HG02678 (cell line): ENCODE results near the gene UGT1A9.

Experiments used
- ATAC-seq: cut with Tn5 transposase; IDR thresholded peaks from one replicate; pipeline ENCODE4 v1.9.1; 2021; ENCODE audit warnings: mild to moderate bottlenecking, moderate library complexity; ENCODE audit not compliant: unreplicated experiment

Gene UGT1A9

DNA sequence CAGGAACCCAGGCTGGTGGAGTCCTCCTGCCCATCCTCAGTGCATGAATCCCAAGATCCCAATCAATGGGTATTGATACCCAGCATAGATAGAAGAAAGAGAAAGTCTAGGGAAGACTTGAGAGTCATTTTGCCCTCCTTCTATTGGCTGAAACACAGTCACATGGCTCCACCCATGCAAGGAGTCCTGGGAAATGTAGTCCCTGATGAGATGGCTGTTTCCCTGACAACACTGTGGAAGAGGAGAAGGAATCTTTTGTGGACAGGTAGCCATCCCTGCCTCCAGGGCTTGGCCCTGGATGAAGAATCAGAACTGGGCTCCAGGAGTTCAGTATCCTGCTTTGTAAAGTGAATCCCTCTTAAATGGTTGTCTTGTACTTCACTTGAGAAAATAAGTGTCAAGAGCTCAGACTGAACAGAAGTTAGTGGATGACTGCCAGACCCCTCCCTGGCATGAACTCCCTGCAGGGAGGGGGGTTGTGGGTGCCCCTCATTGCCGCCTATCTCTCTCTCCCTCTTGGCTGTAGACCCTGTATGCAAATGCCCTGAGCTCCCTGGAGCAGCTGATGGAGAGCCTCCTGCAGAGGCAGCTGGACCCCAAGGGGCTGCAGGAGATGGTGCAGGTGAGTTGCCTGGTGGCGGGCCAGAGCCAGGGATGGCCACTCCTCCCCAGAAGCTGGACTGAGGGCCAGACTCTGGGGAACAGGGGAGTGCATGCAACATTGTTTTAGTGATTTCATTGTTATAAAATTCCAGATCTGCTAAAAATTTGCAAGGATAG lies 142.5 kb downstream of the UGT1A9 start:
- no peak for ATAC-seq

DNA sequence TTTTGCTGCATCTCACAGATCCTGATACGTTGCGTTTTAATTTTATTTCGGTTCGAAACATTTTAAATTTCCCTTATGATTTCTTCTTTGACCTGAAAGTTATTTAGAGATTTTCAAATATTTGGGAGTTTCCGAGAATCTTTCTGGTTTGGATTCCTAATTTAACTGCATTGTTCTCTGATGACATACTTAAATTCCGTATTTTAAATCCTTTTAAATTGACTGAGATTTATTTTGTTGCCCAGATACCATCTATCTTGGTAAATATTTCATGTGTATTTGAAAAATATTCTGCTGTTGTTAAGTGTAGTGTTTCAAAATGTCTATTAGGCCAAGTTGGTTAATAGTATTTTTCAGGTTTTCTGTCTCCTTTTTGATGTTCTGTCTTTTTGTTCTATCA lies 144.2 kb downstream of the UGT1A9 start:
- ATAC-seq: no peak

DNA sequence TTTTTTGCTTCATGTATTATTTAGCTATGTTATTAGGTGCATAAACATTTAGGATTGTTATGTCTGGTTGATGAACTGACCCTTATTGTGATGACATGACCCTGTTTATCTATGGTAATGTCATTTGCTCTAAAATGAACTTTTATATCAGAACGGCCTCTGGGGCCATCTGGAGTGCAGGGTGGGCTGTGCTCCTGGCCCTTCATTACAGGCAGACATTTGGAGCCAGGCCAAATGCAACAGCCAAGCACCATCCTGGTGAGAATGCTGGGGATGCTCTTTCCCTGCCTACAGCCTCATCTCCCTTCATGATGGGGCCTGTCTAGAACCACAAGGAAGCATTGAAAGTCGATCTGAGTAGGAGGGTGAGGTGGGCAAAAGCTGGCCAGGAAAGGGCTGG lies 144.6 kb downstream of the UGT1A9 start:
- ATAC-seq: no peak

DNA sequence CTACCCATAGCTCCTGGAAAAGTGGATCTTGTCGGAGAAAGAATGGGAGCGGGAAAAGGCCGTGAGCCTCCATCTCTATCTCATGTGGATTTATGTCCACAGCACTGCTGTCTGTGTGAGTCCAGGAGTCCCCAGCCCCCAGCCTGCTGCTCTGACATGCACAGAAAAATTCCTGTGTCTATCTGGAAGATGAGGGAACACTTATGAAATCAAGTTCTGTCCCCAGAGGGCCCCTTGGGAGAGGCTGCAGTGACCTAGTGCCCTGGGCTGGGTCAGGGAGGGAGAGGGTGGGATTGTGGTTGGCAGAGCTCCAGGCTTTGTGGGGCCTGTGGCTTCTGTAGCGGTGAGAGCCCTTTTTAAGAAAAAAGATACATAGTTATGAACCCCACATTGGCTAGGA lies 145.1 kb downstream of the UGT1A9 start:
- ATAC-seq: no peak

DNA sequence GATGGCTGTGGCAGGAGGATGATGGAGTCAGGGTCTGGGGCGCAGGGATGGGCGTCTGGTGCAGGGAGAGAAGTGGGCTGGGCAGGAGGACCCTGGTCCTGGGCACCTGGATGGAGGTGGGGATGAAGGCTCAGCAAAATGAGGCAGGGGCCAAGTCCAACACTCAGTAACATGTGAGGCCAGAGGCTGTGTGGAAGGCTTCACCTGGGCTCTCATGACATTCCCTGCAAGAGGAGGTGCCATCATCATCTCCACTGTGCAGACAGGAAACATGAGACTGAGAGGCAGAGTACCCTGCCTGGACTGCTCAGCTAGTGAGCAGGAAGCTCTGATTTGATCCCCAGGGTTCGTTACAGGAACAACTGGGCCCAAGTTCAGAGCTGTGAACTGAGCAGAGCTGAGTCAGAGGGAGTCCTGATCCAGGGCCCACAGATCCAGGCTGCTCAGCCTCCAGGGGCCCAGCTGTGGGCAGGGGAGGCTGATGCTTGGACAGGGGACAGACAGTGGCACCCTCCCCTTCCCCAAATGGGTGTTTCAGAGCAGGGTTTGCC lies 145.7 kb downstream of the UGT1A9 start:
- no peak for ATAC-seq

DNA sequence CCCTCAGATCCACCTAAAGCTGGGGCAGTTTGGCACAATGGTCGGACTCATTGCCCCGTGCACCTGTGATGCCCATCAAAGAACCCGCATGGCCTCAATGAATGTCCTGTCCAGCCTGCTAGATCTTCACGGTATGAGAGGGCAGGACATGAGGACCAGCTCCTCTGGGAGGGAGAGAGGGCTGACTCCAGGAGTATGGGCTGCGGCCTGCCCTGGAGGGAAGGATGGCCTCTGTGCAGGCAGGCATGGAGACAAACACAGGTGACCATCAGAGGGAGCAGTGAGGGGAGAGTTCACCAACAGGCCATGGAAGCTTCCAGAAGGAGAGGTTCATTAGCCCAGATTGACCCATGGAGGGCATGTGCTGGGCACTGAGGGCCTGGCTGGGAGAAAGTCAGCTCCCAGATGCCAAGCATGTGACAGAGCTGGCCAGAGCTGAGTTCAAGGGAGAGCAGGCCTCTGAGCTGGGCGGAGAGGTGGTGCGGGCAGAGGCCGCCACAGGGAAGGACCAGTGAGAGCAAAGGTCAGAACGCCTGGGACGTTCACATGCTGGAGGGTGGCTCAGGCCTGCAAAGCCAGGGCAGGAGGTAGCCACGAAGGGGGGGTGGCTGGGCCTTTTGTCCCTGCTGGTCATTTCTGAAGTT lies 146.4 kb downstream of the UGT1A9 start:
- no peak for ATAC-seq

DNA sequence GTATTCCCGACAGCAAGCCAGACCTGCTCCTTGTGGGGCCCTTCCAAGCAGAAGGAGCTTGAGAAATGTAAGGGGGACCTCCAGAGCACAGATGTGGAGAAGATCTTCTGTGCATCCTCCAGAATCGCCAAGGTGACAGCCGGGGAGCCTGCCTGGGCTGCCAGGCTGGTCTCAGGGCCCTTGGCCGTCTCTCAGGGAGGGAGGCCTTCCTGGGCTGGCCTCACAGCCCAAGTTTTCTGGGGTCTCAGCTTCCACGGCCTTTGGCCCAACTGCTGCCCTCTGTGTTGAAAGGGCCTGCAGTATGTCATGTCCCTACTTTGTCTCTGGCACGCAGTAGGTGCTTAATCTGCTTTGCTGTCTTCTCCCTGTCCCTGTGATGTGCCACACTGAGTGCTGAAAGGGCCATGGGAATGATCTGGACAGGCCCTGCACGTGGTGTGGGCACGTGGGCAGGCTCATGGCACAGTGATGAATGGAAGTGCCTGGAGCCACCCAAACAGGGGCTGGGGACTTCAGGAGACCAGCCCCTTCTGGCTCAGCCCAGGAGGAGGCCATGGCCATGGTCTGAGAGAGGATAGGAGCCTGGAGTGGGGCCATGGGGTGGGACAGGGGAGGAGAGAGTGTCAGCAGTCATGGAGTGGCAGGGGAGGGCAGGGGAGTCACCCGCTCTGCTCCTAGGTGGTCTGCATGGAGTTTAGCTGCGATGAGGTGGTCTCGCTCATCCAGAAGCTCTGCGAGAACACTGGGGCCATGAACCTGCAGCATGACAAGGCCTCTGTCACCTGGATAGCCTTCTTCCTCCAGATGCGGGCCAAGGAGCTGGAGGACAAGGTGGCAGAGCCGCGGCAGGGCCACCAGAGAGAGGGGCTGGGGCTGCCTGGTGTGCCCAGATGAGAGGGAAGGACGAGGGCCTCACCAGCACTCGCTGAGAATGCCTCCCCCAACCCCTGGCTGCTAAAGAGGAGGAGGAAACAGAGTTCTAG lies 147.2 kb downstream of the UGT1A9 start:
- no peak for ATAC-seq

DNA sequence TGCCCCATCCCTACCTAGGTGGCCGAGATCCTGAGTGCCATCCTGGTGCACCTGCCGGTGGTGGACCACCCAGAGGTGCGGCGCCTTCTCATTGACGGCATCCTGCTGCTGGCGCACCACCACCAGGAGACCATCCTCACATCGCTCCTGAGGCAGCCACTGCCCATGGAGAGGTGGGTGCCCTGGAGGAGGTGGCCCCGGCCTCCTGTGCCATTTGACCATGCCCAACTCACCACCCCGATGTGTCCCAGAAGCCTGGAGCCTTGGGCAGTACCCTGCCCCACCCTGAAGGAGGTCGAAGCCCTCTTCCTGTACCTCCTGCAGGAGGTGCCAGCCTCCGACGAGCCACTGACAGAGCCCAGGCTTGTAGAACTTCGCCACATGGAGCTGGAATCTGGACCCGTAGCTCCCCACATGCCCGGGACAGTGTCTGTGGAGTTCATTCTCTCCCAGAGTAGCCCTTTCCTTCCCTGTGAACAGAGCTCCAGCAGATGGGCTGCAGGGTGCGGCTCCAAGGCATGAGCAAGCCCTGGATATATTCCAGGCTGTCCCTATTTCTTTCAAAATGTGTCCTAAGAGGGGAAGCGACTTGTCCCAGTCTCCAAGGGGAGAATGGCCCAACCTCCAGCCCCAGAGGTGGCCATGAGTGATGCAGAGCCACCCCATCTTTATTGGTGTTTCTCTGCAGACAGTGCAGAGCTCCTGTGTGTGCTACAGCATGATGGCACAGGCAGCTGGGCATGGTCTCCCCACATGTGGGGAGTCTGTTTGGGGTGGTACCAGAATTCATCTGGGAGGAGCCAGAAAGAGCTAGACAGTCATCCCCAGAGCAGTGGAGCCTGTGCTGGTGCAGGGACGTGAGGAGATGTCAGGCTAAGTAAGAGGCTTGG lies 148.4 kb downstream of the UGT1A9 start:
- ATAC-seq: no peak

DNA sequence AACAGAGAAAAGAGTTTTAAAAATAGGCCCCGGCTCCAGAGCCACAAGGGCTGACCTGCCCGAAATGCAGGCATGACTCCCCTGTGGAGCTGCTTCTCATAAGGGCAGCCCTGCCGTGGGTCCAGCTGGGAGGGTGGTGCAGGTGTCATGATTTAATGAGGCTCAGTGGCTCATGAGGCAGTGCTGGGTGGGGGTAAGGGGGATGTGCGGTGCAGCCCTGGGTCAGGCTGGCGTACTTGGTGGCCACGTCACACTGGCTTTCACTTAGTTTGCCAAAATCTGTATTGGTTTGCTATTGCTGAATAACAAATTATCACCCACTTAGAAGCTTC lies 149.0 kb downstream of the UGT1A9 start:
- ATAC-seq: no peak

DNA sequence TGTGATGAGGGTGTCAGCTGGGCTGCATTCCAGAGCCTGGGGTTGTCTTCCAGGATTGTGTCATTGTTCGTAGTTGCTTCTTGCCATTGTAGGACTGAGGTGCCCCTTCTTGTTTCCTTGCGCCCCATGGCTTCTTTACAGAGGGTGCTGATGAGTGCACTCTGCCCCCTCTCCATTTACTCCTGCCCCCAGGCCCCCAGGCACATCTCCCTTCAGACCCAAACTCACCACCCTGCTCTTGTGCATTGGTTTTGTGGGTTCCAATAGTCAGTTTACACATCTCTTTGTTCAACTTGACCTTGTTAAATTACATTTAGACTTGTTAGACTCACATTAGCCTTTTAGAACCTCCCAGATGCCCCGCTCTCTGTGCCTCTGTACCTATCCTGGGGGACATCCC lies 149.5 kb downstream of the UGT1A9 start:
- ATAC-seq: no peak

DNA sequence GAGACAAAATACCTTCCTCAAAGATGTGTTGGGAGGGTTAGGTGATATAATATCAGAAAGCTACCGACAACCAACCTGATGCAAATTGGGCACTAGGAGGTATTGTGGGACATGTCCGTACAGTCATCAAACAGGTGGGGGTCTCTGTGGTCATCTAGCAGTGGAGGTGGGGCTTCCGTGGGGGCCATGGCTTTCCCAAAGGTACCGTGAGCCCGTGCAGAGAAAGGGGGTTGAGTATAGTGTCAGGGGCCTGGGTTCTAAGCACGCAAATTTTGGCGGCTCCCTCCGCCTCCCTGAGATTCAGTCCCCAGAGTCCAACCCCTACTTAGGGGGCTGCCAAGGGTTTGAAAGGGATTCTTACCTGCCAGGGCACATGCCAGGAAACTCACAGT lies 150.0 kb downstream of the UGT1A9 start:
- no peak for ATAC-seq

DNA sequence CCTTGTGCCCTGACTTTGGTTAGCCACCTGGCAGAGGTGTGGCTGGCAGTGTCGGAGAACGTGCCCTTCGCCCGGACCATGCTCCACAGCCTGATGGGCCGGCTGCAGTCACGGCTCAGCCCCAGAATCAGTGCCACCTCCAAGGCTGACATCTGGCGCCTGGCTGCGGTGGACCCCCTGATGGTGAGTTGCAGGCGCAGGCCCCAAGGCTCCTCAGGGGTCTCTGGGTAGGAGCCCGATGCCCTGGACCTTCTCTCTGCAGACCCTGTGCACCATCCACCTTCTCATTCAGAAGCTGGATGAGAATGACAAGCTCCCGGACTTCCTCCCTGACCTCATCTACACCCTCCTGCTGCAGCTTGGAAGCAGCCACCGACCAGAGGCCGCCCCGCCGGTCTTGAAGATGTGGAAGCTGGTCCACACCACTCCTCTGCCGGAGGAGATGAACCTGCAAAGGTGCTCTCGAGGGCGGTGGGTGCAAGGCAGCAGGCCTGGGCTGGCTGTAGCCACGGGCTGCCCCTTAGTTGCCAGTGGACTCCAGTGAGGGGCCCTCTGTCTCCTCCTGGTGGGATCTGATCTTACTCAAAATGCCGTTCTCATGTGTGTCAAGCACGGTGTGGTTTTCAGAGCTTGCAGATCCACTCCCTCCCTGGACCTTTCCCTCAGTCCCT lies 150.5 kb downstream of the UGT1A9 start:
- no peak for ATAC-seq
